Left colon (tissue), 2 donors: Measurements from ENCODE around the gene ACAT1. TPM values are rescaled to one million over a fixed set of nuclear protein-coding genes. Genes with fewer than 3 reads are reported as not detected.
A peak's percentile ranks its signal among the peaks of the same experiment; 100 is the strongest.
"Not testable (repeated sequence)": the region's sequence is repeated elsewhere in the genome, so short reads cannot be mapped to it uniquely, and the experiment has no call there.

ENCODE experiments used
- ATAC-seq: fragments of 200-7000 bp; cut with Tn5 transposase; one replicate; pipeline ENCODE4 v1.9.1; 2020; ENCODE audit warnings: mild to moderate bottlenecking, moderate library complexity
- DNase-seq, 2 donors: peaks; one replicate each; pipeline ENCODE4 v3.0.0-alpha.2; 2020
- intact Hi-C, 2 donors: fragments of 100-400 bp; cut with DNase I in 1 of 2; cut with micrococcal nuclease in 1 of 2; formaldehyde crosslinking; loops; one replicate each; pipeline versions ENCODE4 v1.11.2 to v1.14.0; 2022; cut with DNase I, micrococcal nuclease
- long read RNA-seq: library from polyadenylated mRNA; unstranded; transcript quantifications from one replicate; pipeline ENCODE4 v2.0.0, GENCODE V29; 2021
- total RNA-seq, 2 donors: library from RNA; stranded (reverse); fragmentation: NEBNext Ultra II Directional; extraction: Animal tissue kit (Norgen Biotek cat#: 25700); gene quantifications; one replicate each; pipeline ENCODE4 v1.2.1, GENCODE V29; 2021
- donor health status: DM: no; HTN: no; CAD: no.
- donor health status: DM: yes; HTN: yes; CAD: no.

Gene ACAT1
- total RNA-seq, result 100 to 1,000 TPM; 143 to 153 TPM
- long read RNA-seq, transcript ACAT1-201 (12 exons, 1,761 nt), result major isoform, 285 of 306 reads
- long read RNA-seq, partial matches to known transcripts, result 10 of 306 reads
- long read RNA-seq, other reads (novel, unspliced or antisense), result 11 of 306 reads

DNA sequence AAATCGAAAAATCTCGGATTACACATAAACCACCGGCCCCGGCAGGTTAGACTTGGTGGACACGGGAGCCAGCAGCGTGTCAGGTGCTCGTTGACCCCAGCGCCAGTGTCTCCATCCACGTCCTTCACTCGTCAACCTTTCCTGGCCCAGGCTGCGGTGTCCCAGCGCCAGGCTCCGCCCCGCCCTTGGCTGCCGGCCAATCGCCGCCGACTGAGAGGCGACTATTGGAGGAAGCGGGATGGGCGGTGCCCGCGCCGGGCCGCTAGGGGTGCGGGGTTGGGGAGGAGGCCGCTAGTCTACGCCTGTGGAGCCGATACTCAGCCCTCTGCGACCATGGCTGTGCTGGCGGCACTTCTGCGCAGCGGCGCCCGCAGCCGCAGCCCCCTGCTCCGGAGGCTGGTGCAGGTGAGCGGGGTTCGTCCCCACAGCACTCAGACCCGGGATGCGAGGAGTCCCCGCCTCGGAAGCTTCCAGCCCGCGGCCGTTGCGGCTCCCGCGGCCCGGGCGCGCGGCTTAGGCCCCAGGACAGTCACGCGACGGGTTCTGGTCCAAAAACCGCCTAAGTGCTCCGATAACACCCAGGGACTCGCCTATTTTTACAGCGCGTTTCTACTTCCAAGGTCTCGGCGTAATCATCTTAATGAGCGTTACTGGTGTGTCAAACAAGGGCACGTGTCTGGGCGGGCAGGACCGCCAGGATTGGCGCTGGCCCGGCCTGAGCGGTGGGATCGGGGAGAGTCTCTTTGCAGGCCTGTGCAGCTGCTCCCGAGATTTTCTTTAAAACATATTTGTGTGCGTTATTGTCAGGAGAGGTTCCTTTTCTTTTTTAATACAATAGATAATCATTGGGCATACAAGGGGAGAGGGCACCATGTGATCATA is at the start of gene ACAT1:
Gene ACAT1, plus strand, starts transcription at position 294 of the 882 bp plus-strand sequence. Its CDS starts 40 bp downstream, at position 334.
- intact Hi-C loops, result no loop called here
- peak; percentile 97 to 99 for DNase-seq
- ATAC-seq, result peak; percentile 84

DNA sequence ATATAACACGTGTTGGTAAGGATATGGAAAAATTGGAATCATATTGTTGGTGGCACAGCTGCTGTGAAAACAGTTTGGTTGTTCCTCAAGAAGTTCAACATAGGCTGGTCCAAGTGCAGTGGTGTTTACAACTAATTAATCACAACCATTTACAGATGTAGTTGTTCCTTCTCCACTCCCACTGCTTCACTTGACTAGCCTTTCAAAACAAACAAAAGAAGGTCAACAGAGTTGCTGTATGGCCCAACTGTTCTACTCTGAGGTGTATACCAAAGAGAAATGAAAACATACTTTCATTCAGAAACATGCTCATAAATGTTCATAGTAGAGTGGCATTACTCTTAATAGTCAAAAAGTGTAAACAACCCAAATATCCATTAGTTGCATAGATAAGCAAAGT is 36.6 kb upstream of the ACAT1 start:
- no peak for DNase-seq
- peak; percentile 25 for ATAC-seq
- intact Hi-C loops, result no loop called here

DNA sequence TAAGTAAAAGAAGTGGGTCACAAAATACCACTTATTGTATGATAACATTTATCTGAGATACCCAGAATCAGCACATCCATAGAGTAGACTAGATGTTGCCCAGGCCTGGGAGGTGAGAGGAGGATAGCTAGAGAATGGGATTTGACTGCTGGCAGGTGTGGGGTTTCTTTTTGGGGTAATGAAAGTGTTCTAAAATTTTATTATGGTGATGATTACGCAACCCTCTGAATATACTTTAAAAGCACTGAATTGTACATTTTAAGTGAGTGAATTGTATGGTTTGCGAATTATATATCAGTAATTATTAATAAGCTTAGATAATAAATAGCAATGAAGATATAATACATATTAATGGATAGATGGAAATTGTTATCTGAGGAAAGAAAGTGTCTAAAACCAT is 35.7 kb upstream of the ACAT1 start:
- DNase-seq (no peak), ATAC-seq (no peak)
- intact Hi-C loops, result no loop called here

DNA sequence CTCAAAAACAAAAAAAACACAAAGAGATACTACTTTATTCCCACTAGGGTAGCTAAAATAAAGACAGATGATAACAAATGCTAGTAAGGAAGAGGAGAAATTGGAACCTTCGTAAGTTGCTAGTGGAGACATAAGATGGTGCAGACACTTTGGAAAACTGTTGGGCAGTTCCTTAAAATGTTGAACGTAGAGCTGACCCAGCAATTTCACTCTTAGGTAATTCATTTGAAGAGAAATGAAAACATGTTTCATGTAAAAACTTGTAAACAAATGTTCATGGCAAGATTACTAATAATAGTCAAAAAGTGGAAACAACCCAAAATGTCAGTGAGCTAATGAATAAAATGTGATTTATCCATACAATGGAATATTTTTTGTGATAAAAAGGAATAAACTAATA is 29.2 kb upstream of the ACAT1 start:
- DNase-seq, result no peak
- ATAC-seq, result no peak
- intact Hi-C loops, result no loop called here

GRCh38 chr11:108093128-108093904 is 28.1 kb upstream of the ACAT1 start:
- DNase-seq (no peak), ATAC-seq (no peak)
- intact Hi-C loops, result no loop called here

GRCh38 chr11:108097179-108097578 is 24.2 kb upstream of the ACAT1 start:
- DNase-seq (no peak), ATAC-seq (peak; percentile 76)
- intact Hi-C loops, result no loop called here

GRCh38 chr11:108101090-108101775 is 20.1 kb upstream of the ACAT1 start:
- ATAC-seq (no peak), DNase-seq (no peak)
- intact Hi-C loops, result no loop called here

- ATAC-seq, result no peak
- DNase-seq, result no peak
- intact Hi-C loops, result no loop called here
Measured at GRCh38 chr11:108111126-108111525, 10.2 kb upstream of the ACAT1 start.

- ATAC-seq (no peak), DNase-seq (no peak)
- intact Hi-C loops, result no loop called here
Measured at GRCh38 chr11:108112057-108112456, 9.3 kb upstream of the ACAT1 start.

GRCh38 chr11:108115500-108116140 is 5.7 kb upstream of the ACAT1 start:
- DNase-seq (peak; percentile 71 to 73), ATAC-seq (peak; percentile 79)
- intact Hi-C loops, result no loop called here

DNA sequence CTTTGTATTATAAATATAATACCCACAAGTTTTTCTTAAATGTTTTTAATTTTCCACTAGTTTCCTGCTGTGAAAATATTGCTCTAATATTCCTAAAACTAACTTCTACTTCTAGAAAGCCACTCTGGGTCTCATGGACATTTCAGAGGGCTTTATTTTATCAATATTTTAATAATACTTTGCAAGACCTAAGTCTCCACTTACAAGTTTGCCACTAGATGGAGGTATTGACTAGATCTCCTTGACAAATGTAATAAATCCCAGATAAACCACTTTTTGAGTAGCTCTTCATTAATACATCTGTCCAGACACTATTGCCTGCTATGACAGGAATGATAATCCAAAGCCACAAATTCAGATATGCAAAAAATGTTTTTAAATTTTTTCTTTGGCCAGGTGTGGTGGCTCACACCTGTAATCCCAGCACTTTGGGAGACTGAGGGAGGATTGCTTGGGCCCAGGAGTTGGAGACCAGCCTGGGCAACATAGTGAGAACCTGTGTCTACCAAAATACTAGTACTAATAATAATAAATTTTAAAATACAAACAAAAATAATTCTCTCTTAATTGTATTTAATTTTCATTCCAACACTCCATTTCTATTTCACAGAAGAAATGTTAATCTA is 3.5 kb upstream of the ACAT1 start:
- ATAC-seq, result no peak
- intact Hi-C loops, result no loop called here
- no peak for DNase-seq

GRCh38 chr11:108120936-108121273 is 462 bp upstream of the ACAT1 start:
- ATAC-seq, intact Hi-C loops, DNase-seq: not testable (repeated sequence)

DNA sequence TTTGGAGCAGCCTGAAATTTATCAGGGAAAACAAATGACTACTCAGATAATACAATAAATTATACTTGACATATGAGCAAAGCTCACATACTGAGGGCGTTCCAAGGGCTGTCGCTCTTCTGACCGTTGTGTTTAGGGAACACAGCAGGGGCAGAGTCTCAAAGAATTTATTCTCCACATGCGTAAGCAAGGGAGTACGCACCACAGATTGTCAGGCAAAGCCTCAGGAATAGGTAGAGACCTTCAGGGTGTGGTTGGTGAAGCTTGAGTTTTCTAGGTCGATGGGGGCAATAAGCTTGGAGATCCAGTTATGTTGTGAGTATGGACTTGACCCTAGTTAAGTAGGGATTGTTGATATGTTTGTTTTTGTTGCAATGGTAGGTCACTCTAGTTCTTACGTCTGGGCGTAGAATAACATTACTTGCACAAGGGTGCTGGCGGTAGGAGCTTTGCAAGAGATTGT is 830 bp downstream of the ACAT1 start:
- intact Hi-C loops, result no loop called here
- DNase-seq (peak; percentile 33 to 48), ATAC-seq (peak; percentile 62)

GRCh38 chr11:108125096-108125495 is 3.7 kb downstream of the ACAT1 start:
- ATAC-seq, result no peak
- DNase-seq, result no peak
- intact Hi-C loops, result no loop called here

- intact Hi-C loops, result no loop called here
- DNase-seq (no peak), ATAC-seq (no peak)
Measured at GRCh38 chr11:108128772-108129171, 7.4 kb downstream of the ACAT1 start.

GRCh38 chr11:108131993-108132392 is 10.6 kb downstream of the ACAT1 start:
- ATAC-seq, result no peak
- intact Hi-C loops, result no loop called here
- DNase-seq, result no peak

DNA sequence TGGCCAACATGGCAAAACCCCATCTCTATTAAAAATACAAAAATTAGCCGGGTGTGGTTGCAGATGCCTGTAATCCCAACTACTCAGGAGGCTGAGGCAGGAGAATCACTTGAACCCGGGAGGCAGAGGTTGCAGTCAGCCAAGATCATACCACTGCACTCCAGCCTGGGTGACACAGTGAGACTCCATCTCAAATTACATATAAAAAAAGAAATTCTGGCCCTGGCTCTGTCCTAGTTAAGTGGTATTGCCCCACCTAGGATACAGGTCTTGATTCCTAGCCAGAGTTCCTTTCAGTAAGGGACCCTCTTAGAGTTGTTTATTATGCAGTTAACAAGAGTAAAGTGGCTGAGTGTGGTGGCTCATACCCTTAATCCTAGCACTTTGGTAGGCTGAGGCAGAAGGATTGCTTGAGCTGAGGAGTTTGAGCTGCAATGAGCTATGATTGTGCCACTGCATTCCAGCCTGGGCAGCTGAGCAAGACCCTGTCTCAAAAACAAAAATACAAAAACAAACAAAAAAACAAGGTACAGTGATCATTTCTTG is 11.7 kb downstream of the ACAT1 start:
- DNase-seq, intact Hi-C loops, ATAC-seq: not testable (repeated sequence)
